Ovary (tissue), 9 donors: ENCODE data around the gene PCDHA3. TPM values are rescaled to one million over a fixed set of nuclear protein-coding genes. Genes with fewer than 3 reads are reported as not detected.
A peak's percentile ranks its signal among the peaks of the same experiment; 100 is the strongest.
"Not testable (repeated sequence)": the region's sequence is repeated elsewhere in the genome, so short reads cannot be mapped to it uniquely, and the experiment has no call there.

ENCODE experiments used
- DNase-seq, 5 donors: peaks; one replicate each; pipeline ENCODE4 v3.0.0-alpha.2; 2019 to 2020
- H3K27ac ChIP-seq, 2 donors: fragments of 200-600 bp; one replicate each; pipeline versions ENCODE4 v1.5.1 to v1.8.0; 2019 to 2022
- H3K27me3 ChIP-seq: fragments of 200-600 bp; one replicate; pipeline ENCODE4 v1.8.0; 2022
- H3K36me3 ChIP-seq: fragments of 200-600 bp; sonication (generic); one replicate; pipeline ENCODE4 v1.5.1; 2019
- H3K4me1 ChIP-seq: one replicate; pipeline ENCODE4 v1.8.1; 2013; ENCODE audit warnings: mild to moderate bottlenecking, moderate library complexity; ENCODE audit not compliant: insufficient read depth
- H3K4me3 ChIP-seq: fragments of 200-600 bp; sonication (generic); one replicate; pipeline ENCODE4 v1.5.1; 2017
- H3K9me3 ChIP-seq, 2 donors: fragments of 200-600 bp in 1 of 2; sonication (generic) in 1 of 2; one replicate each; pipeline versions ENCODE4 v1.5.1 to v1.8.1; 2013 to 2019; ENCODE audit warnings: mild to moderate bottlenecking in 1 of 2, moderate library complexity in 1 of 2
- CTCF ChIP-seq, 3 donors: fragments of 450-650 bp in 2 of 3; fragments of 200-600 bp in 1 of 3; IDR thresholded peaks; one replicate each; pipeline versions ENCODE4 v1.5.1 to v1.8.0; 2016 to 2022; ENCODE audit warnings: antibody characterized with exemption in 3 of 3, mild to moderate bottlenecking in 1 of 3
- EP300 ChIP-seq: sonication (generic); formaldehyde crosslinking; IDR thresholded peaks from one replicate; pipeline ENCODE4 v1.6.1; 2017; ENCODE audit warnings: antibody characterized with exemption
- POLR2A ChIP-seq: fragments of 450-650 bp; IDR thresholded peaks from one replicate; pipeline ENCODE4 v1.6.1; 2017; ENCODE audit warnings: antibody characterized with exemption, mild to moderate bottlenecking, moderate library complexity
- WGBS, 3 donors: extraction: QIAGEN DNeasy Blood & Tissue Kit in 1 of 3; methylation state at CpG; one replicate each; pipeline versions ENCODE4 v1.1.5 to v1.1.7; 2013 to 2017; 5-methylcytosine and 5-hydroxymethylcytosine counted together
- intact Hi-C, 4 donors: fragments of 100-400 bp; cut with DNase I; formaldehyde crosslinking; loops; one replicate each; pipeline versions ENCODE4 v1.11.0 to v1.15.1; 2022 to 2023
- polyA plus RNA-seq, 2 donors: library from polyadenylated mRNA; stranded (reverse); fragments of 200-250 nt in 1 of 2; fragments of 350-450 nt in 1 of 2; fragmentation: Illumina TruSeq in 1 of 2; extraction: RNeasy Lipid Tissue Mini Kit (QIAGEN cat#74804) in 1 of 2; gene quantifications; one replicate each; pipeline ENCODE4 v1.2.3, GENCODE V29; 2013 to 2014
- total RNA-seq, 7 donors: library from RNA; depleted of rRNA in 2 of 7; stranded (reverse); fragments of >200 nt in 2 of 7; fragmentation: NEBNext Ultra II Directional in 3 of 7; extraction: Animal tissue kit (Norgen Biotek cat#: 25700) in 3 of 7; gene quantifications; one replicate each; pipeline versions ENCODE4 v1.1.0 to v1.2.4, GENCODE V29; 2016 to 2023
- donor health status: DM: no; HTN: no; CAD: no; lungs with moderate emphysema.
- donor health status: DM: no; HTN: no; CAD: no.
- donor health status: Bipolar disorder and iron deficiency.
- donor health status: DM: yes; HTN: yes; CAD: no.
- donor health status: DM: no; HTN: no; CAD: no.
- donor health status: DM: yes; HTN: yes; CAD: no.

Gene PCDHA3
- total and polyA plus RNA-seq, 9 donors = 0.45 to 2.7 (median 1.4) TPM

DNA sequence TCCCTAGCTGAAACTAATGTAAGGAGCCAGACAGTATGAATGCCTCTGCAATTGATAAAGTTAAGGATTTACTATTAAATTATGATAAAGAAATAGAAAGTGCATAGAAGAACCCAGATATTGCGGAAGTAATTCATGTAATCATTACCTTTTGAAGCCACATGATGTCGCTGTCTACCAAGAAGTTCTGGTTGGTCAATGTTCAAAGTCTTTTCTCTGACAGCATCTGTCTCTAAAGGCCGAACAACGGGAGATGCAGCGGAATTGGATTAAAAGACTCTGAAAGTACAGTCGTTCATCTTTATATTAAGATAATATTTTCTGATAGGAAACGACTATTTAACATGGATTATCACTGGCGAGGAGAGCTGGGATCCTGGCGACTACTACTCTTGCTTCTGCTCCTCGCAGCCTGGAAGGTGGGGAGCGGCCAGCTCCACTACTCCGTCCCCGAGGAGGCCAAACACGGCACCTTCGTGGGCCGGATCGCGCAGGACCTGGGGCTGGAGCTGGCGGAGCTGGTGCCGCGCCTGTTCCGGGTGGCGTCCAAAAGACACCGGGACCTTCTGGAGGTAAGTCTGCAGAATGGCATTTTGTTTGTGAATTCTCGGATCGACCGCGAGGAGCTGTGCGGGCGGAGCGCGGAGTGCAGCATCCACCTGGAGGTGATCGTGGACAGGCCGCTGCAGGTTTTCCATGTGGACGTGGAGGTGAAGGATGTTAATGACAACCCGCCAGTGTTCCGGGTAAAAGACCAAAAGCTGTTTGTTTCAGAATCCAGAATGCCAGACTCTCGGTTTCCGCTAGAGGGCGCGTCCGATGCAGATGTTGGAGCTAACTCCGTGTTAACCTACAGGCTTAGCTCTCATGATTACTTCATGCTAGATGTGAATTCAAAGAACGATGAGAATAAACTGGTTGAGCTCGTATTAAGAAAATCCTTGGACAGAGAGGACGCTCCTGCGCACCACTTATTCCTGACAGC lies 40.4 kb downstream of the PCDHA3 start, which contains the start of gene PCDHA8:
PCDHA8 (plus strand) TSS at position 210 of the 985 bp plus-strand sequence; CDS start at position 345, 135 bp downstream.
- Histone ChIP-seq H3K27me3 (no peaks in the 10 kb centered on the region), H3K27ac (no peak within 1 kb of the TSS), H3K9me3 (peaks cover 0 to under 1% of the 10 kb centered on the region in 2 donors), H3K4me3 (no peak within 1 kb of the TSS), H3K4me1 (no peaks in the 10 kb centered on the region), H3K36me3 (no peaks in the 10 kb centered on the region)
- no peak for TF ChIP-seq EP300
- TF ChIP-seq CTCF (IDR thresholded peaks at IDR 0.05) = no peak
- TF ChIP-seq POLR2A = no peak
- DNase-seq = peak in 1 of 5 donors; percentile 34
- 14 to 29% (median 26%) methylated on average over 39 to 47 of the region's 47 CpGs for WGBS, 3 donors
- intact Hi-C loops = no loop called here

GRCh38 chr5:140842798-140843733 lies 42.2 kb downstream of the PCDHA3 start:
- Histone ChIP-seq H3K27ac (no peak overlapping the region), H3K27me3 (no peaks in the 10 kb centered on the region), H3K4me3 (no peak overlapping the region), H3K4me1 (no peaks in the 10 kb centered on the region), H3K9me3 (no peaks in the 10 kb centered on the region), H3K36me3 (no peaks in the 10 kb centered on the region)
- TF ChIP-seq EP300 = no peak
- no peak for TF ChIP-seq POLR2A
- TF ChIP-seq CTCF (IDR thresholded peaks at IDR 0.05) = no peak
- intact Hi-C loops = no loop called here
- 51 to 57% methylated on average over 60 to 87 of the region's 87 CpGs; no CpG with 5 or more reads in 1 of the 3 donors for WGBS, 3 donors
- DNase-seq = no peak

DNA sequence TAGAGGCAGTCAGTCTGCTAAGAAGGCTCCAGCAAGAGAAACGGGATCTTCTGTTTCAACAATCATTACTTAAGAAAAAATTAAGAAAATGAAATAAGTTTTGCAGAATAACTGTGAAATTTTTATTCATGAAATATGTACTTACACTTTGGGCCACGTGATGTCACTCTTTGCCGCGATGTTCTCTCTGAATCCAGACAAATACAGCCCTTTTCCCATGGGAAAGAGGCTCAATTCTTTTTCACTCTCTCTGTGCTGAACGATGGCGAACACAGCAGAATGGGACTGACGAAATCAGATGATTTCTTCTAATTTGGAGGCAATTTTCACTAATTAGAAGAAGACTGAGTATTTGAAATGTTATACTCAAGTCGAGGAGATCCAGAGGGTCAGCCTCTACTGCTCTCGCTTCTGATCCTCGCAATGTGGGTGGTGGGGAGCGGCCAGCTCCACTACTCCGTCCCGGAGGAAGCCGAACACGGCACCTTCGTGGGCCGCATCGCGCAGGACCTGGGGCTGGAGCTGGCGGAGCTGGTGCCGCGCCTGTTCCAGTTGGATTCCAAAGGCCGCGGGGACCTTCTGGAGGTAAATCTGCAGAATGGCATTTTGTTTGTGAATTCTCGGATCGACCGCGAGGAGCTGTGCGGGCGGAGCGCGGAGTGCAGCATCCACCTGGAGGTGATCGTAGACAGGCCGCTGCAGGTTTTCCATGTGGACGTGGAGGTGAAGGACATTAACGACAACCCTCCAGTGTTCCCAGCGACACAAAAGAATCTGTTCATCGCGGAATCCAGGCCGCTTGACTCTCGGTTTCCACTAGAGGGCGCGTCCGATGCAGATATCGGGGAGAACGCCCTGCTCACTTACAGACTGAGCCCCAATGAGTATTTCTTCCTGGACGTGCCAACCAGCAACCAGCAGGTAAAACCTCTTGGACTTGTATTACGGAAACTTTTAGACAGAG lies 47.6 kb downstream of the PCDHA3 start, which contains the start of gene PCDHA9:
PCDHA9 (plus strand) TSS at position 244 of the 964 bp plus-strand sequence; CDS start at position 358, 114 bp downstream.
- not testable (repeated sequence) for H3K9me3 ChIP-seq
- WGBS, 3 donors = 12 to 25% (median 19%) methylated on average over 9 to 43 of the region's 48 CpGs

DNA sequence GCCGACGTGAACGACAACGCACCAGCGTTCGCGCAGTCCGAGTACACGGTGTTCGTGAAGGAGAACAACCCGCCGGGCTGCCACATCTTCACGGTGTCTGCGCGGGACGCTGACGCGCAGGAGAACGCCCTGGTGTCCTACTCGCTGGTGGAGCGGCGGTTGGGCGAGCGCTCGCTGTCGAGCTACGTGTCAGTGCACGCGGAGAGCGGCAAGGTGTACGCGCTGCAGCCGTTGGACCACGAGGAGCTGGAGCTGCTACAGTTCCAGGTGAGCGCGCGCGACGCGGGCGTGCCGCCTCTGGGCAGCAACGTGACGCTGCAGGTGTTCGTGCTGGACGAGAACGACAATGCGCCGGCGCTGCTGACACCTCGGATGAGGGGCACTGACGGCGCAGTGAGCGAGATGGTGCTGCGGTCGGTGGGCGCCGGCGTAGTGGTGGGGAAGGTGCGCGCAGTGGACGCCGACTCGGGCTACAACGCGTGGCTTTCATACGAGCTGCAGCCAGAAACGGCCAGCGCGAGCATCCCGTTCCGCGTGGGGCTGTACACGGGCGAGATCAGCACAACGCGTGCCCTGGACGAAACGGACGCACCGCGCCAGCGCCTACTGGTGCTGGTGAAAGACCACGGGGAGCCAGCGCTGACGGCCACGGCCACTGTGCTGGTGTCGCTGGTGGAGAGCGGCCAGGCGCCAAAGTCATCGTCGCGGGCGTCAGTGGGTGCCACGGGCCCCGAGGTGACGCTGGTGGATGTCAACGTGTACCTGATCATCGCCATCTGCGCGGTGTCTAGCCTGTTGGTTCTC lies 49.2 kb downstream of the PCDHA3 start:
- DNase-seq, H3K4me3 ChIP-seq, H3K27me3 ChIP-seq, H3K9me3 ChIP-seq, intact Hi-C loops, H3K4me1 ChIP-seq, H3K27ac ChIP-seq, H3K36me3 ChIP-seq: not testable (repeated sequence)
- 46 to 52% methylated on average over 96 to 98 of the region's 101 CpGs; no CpG with 5 or more reads in 1 of the 3 donors for WGBS, 3 donors

More for the DNA sequence above, 47.6 kb downstream of the PCDHA3 start, which contains the start of gene PCDHA9:
- H3K4me3 ChIP-seq, H3K27me3 ChIP-seq, H3K27ac ChIP-seq, H3K4me1 ChIP-seq, H3K36me3 ChIP-seq, DNase-seq, intact Hi-C loops: not testable (repeated sequence)

Other genes with a start within 250 kb of the PCDHA3 start
- gene SRA1, start 243.6 kb upstream of the PCDHA3 start, total RNA-seq = 10 to 100 TPM; 11.7 to 34.4 (median 20.1) TPM
- 10 to 100 TPM; 16.9 to 33.2 TPM for gene SRA1, start 243.6 kb upstream of the PCDHA3 start, polyA plus RNA-seq
- 10 to 100 TPM; 33.0 to 47.6 (median 39.5) TPM for gene APBB3, start 236.5 kb upstream of the PCDHA3 start, total RNA-seq
- gene APBB3, start 236.5 kb upstream of the PCDHA3 start, polyA plus RNA-seq = 10 to 100 TPM; 13.1 to 36.1 TPM
- 10 to 100 TPM; 22.3 to 65.7 (median 47.1) TPM for gene SLC35A4, start 236.2 kb upstream of the PCDHA3 start, total RNA-seq
- gene SLC35A4, start 236.2 kb upstream of the PCDHA3 start, polyA plus RNA-seq = 10 to 100 TPM; 27.1 to 80.2 TPM
- 10 to 100 TPM; 26.5 to 96.0 (median 48.6) TPM for gene CD14, start 167.9 kb upstream of the PCDHA3 start, total RNA-seq
- 10 to 100 TPM in 1 of 2 donors, 1 to 10 TPM in 1; 8.7 to 37.7 TPM for gene CD14, start 167.9 kb upstream of the PCDHA3 start, polyA plus RNA-seq
- gene TMCO6, start 161.6 kb upstream of the PCDHA3 start, total RNA-seq = 10 to 100 TPM; 12.2 to 62.8 (median 14.9) TPM
- gene TMCO6, start 161.6 kb upstream of the PCDHA3 start, polyA plus RNA-seq = 10 to 100 TPM in 1 of 2 donors, 1 to 10 TPM in 1; 8.0 to 33.2 TPM
- 100 to 1,000 TPM in 1 of 7 donors, 10 to 100 TPM in 6; 44.6 to 107 (median 46.9) TPM for gene NDUFA2, start 153.4 kb upstream of the PCDHA3 start, total RNA-seq
- gene NDUFA2, start 153.4 kb upstream of the PCDHA3 start, polyA plus RNA-seq = 100 to 1,000 TPM in 1 of 2 donors, 10 to 100 TPM in 1; 42.6 to 123 TPM
- gene IK, start 153.2 kb upstream of the PCDHA3 start, total RNA-seq = 100 to 1,000 TPM in 1 of 7 donors, 10 to 100 TPM in 6; 70.9 to 112 (median 78.0) TPM
- 100 to 1,000 TPM in 1 of 2 donors, 10 to 100 TPM in 1; 99.8 to 184 TPM for gene IK, start 153.2 kb upstream of the PCDHA3 start, polyA plus RNA-seq
- 10 to 100 TPM in 6 of 7 donors, 1 to 10 TPM in 1; 9.1 to 16.6 (median 13.7) TPM for gene WDR55, start 136.2 kb upstream of the PCDHA3 start, total RNA-seq
- 10 to 100 TPM in 1 of 2 donors, 1 to 10 TPM in 1; 9.9 to 12.3 TPM for gene WDR55, start 136.2 kb upstream of the PCDHA3 start, polyA plus RNA-seq
- 1 to 10 TPM in 2 of 7 donors, under 1 TPM in 5; 0.30 to 1.2 (median 0.69) TPM for gene DND1, start 127.5 kb upstream of the PCDHA3 start, total RNA-seq
- gene DND1, start 127.5 kb upstream of the PCDHA3 start, polyA plus RNA-seq = under 1 TPM in 1 of 2 donors, not detected in 1; 0.98 TPM
- gene HARS1, start 109.7 kb upstream of the PCDHA3 start, total RNA-seq = 10 to 100 TPM; 26.8 to 48.2 (median 41.7) TPM
- gene HARS1, start 109.7 kb upstream of the PCDHA3 start, polyA plus RNA-seq = 10 to 100 TPM; 38.9 to 68.6 TPM
- gene HARS2, start 109.6 kb upstream of the PCDHA3 start, total RNA-seq = 10 to 100 TPM; 15.2 to 25.2 (median 21.6) TPM
- gene HARS2, start 109.6 kb upstream of the PCDHA3 start, polyA plus RNA-seq = 10 to 100 TPM; 20.9 to 27.5 TPM
- 10 to 100 TPM; 22.9 to 46.1 (median 40.2) TPM for gene ZMAT2, start 100.6 kb upstream of the PCDHA3 start, total RNA-seq
- 100 to 1,000 TPM in 1 of 2 donors, 10 to 100 TPM in 1; 59.3 to 126 TPM for gene ZMAT2, start 100.6 kb upstream of the PCDHA3 start, polyA plus RNA-seq
- gene PCDHA1, start 14.9 kb upstream of the PCDHA3 start, total RNA-seq = under 1 TPM in 1 of 7 donors, not detected in 6; 0.05 TPM
- gene PCDHA1, start 14.9 kb upstream of the PCDHA3 start, polyA plus RNA-seq = not detected
- gene PCDHA2, start 6.2 kb upstream of the PCDHA3 start, total RNA-seq = 1 to 10 TPM in 2 of 7 donors, under 1 TPM in 5; 0.34 to 1.6 (median 0.57) TPM
- under 1 TPM; 0.17 to 0.34 TPM for gene PCDHA2, start 6.2 kb upstream of the PCDHA3 start, polyA plus RNA-seq
- gene PCDHA4, start 6.0 kb downstream of the PCDHA3 start, total RNA-seq = 1 to 10 TPM in 3 of 7 donors, under 1 TPM in 4; 0.76 to 2.7 (median 1.00) TPM
- under 1 TPM; 0.18 to 0.42 TPM for gene PCDHA4, start 6.0 kb downstream of the PCDHA3 start, polyA plus RNA-seq
- 1 to 10 TPM in 1 of 7 donors, under 1 TPM in 6; 0.11 to 1.4 (median 0.54) TPM for gene PCDHA5, start 20.6 kb downstream of the PCDHA3 start, total RNA-seq
- under 1 TPM; 0.07 to 0.08 TPM for gene PCDHA5, start 20.6 kb downstream of the PCDHA3 start, polyA plus RNA-seq
- 1 to 10 TPM in 3 of 7 donors, under 1 TPM in 4; 0.32 to 1.7 (median 0.97) TPM for gene PCDHA6, start 26.9 kb downstream of the PCDHA3 start, total RNA-seq
- under 1 TPM; 0.18 to 0.33 TPM for gene PCDHA6, start 26.9 kb downstream of the PCDHA3 start, polyA plus RNA-seq
- gene PCDHA7, start 33.2 kb downstream of the PCDHA3 start, total RNA-seq = 1 to 10 TPM in 1 of 7 donors, under 1 TPM in 6; 0.35 to 1.4 (median 0.65) TPM
- under 1 TPM; 0.25 to 0.35 TPM for gene PCDHA7, start 33.2 kb downstream of the PCDHA3 start, polyA plus RNA-seq
- gene PCDHA8, start 40.1 kb downstream of the PCDHA3 start, total RNA-seq = under 1 TPM; 0.23 to 0.72 (median 0.43) TPM
- gene PCDHA8, start 40.1 kb downstream of the PCDHA3 start, polyA plus RNA-seq = under 1 TPM in 1 of 2 donors, not detected in 1; 0.02 TPM
- gene PCDHA9, start 47.3 kb downstream of the PCDHA3 start, total RNA-seq = under 1 TPM; 0.34 to 0.60 (median 0.50) TPM
- under 1 TPM in 1 of 2 donors, not detected in 1; 0.05 TPM for gene PCDHA9, start 47.3 kb downstream of the PCDHA3 start, polyA plus RNA-seq
- gene PCDHA10, start 54.8 kb downstream of the PCDHA3 start, total RNA-seq = 1 to 10 TPM; 1.0 to 4.0 (median 1.5) TPM
- 1 to 10 TPM in 1 of 2 donors, under 1 TPM in 1; 0.06 to 1.9 TPM for gene PCDHA10, start 54.8 kb downstream of the PCDHA3 start, polyA plus RNA-seq
- under 1 TPM; 0.23 to 0.79 (median 0.53) TPM for gene PCDHA11, start 67.9 kb downstream of the PCDHA3 start, total RNA-seq
- gene PCDHA11, start 67.9 kb downstream of the PCDHA3 start, polyA plus RNA-seq = under 1 TPM; 0.04 to 0.08 TPM
- 1 to 10 TPM in 2 of 7 donors, under 1 TPM in 5; 0.27 to 1.3 (median 0.56) TPM for gene PCDHA12, start 74.3 kb downstream of the PCDHA3 start, total RNA-seq
- under 1 TPM; 0.04 to 0.20 TPM for gene PCDHA12, start 74.3 kb downstream of the PCDHA3 start, polyA plus RNA-seq
- gene PCDHA13, start 81.1 kb downstream of the PCDHA3 start, total RNA-seq = under 1 TPM in 6 of 7 donors, not detected in 1; 0.32 to 0.92 (median 0.47) TPM
- gene PCDHA13, start 81.1 kb downstream of the PCDHA3 start, polyA plus RNA-seq = under 1 TPM; 0.01 to 0.17 TPM
- gene PCDHAC1, start 125.2 kb downstream of the PCDHA3 start, total RNA-seq = under 1 TPM; 0.40 to 0.82 (median 0.57) TPM
- gene PCDHAC1, start 125.2 kb downstream of the PCDHA3 start, polyA plus RNA-seq = under 1 TPM; 0.04 to 0.15 TPM
- gene PCDHAC2, start 165.4 kb downstream of the PCDHA3 start, total RNA-seq = 1 to 10 TPM in 2 of 7 donors, under 1 TPM in 5; 0.15 to 2.1 (median 0.72) TPM
- 1 to 10 TPM in 1 of 2 donors, under 1 TPM in 1; 0.06 to 1.4 TPM for gene PCDHAC2, start 165.4 kb downstream of the PCDHA3 start, polyA plus RNA-seq